HG03342 (cell line): ENCODE data around the gene MYO5A.

ENCODE experiments used
- ATAC-seq: cut with Tn5 transposase; IDR thresholded peaks from one replicate; pipeline ENCODE4 v1.9.1; 2021; ENCODE audit warnings: mild to moderate bottlenecking, moderate library complexity; ENCODE audit not compliant: unreplicated experiment

Gene MYO5A

DNA sequence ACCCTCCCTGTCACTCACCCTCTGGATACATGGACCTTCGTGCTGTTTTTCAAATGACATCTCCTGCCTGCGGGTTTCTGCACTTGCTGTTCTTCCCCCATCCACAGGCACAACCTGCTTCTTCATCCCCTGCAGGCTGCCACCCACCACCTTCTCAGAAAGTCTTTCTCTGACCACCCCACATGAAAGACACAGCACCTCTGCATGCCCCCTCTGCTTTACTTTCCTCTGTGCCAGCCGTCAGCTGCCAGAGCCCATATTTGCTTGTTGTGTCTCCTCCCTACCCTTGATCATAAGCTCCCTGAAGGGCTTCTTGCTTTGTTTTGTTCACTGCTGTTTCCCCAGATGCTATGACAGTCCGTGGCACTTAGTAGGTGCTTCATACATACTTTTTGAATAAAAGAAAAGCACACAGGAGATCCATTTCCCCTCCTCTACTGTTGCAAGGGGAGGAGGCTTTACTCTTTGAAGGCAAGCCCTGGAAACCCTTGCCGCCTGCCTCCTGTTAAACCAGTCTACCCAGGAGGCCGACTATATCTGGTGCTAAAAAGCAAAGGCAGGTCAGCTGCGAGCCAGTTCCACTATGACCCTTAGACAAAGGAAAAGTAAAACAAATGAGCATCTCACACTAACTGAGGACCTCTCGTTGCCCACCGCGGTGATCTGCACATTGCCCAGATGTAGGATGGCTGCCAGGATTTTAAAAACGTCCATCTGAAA lies 265.0 kb downstream of the MYO5A start:
- no peak for ATAC-seq

DNA sequence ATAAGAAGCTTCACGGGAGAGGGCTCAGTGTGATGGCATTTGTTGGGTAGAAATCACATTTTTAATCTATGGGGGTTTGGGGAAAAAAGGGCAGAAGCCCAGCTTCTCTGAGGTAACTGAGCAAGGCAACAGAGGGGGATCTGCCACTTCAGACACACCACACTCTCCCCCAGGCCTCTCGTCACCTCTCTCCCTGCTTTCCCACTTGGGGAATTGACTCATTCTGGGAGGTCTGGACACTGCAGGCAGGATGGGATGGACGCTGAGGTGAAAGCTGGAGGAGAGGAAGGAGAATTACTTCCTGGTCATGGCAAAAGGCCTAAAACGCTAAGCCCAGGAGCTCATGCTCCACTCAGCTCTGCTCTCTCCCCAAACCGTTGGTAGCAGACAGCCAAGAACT lies 266.3 kb downstream of the MYO5A start:
- ATAC-seq: no peak

DNA sequence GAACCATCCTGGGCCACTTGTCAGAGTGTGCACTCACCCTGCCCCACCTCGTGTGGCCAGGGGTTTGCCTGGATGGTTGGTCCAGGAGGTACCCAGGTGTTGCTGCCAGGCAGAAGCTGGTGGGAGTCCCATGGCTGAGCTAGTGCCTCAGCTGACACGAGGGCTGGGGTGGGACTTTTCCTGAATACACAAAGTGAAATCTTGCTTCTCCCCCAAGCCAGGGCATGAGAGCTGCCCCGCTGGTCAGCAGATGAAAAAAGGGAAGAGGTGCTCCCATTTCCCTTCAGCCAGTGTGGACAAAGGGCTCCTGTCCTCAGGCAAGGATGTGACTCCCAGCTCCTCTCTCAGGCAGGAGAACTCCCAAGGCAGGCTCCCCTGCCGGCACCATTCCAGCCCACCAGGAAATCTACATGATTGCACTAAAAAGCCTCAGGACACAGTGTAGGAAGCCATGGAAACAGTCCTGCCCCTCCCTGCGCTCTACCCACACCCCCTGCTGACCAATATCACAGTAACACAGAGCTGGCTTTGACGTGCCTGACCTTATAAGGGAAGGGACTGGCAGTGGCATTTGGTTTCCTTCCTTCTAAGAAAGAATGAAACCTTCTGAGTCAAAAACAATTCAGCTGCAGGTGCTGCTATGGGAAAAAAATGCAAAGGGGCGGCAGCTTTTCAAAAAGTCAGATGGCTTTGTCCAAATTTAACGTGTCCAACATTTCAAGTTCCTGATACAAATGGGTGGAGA lies 267.0 kb downstream of the MYO5A start:
- ATAC-seq: peak; percentile 98

DNA sequence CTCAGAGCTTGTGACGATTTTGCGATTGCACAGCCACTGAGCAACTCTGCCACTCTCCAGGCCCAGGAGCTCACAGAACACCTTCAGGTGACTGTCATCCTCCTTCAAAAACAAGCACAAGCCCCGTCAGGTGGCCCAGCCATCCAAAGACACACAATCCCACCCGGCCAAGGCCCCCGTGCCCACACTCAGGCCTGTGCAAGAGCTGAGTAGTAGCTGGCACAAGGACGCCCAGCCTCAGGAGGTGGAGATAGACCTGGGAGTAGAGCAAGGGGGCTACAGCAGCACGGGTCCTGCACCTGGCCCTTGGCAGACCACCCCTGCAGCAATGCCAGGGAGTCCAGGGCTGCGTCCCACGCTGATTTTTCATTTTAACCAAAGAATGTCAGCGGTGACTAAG lies 267.7 kb downstream of the MYO5A start:
- no peak for ATAC-seq

DNA sequence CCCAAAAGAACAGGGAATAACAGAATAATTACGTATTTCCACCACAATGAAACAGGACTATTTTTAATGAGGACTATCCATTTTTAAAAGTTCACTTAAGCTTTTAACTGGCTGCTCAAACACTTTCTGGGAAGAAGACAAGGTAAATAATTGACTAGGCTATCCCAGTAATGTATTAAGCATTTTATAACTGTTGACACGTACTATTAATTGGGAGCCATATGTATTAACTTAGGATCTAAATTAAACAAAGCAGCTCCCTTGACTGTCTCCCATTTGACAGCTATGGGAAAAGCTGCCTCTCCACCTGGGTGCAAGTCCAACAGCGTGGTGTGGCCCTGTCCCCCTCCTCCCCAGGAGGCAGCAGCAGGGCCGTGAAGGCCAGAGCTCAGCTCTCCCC lies 269.2 kb downstream of the MYO5A start:
- no peak for ATAC-seq

DNA sequence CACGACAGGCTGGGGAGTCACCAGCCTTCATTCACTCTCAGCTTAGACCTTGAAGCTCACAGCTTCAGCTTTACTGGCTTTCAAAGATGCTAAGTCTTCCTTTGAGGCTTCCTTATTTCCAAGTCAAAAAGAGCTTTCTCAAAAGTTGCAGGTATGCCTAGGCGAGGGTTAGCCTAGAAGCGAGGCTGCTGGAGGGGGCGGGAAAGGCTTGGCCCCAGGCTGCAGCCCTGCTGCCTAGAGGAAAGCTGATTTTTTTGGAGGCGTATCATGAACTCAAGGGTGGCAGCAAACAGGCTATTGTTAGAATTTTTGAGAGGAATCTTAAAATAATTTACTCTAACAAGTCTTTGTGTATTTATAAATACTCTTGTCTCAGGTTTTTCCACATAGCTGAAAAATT lies 270.2 kb downstream of the MYO5A start:
- ATAC-seq: no peak

DNA sequence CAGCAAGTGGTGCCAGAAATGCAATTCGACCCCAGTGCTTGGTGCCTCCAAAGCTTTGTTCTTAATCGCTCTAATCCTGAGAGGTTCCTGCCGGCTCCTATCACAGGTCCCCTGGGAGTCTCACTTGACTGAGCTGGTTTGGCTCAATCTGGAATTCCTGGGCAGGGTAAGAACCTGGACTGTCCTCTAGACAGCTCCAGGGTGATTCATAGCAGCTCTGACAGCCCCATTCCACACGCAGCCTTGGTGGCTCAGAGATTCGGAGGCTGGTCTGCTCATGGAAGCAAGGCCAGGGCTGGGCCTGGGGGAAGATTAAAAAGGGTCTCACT lies 271.0 kb downstream of the MYO5A start:
- no peak for ATAC-seq
